ENCODE measurements around the gene SLC47A2. TPM values are rescaled to one million over a fixed set of nuclear protein-coding genes. Genes with fewer than 3 reads are reported as not detected.

SLC47A2 gene
- total and polyA plus RNA-seq, 2 donors from 2014 or later: 46.3 to 61.5 TPM

DNA sequence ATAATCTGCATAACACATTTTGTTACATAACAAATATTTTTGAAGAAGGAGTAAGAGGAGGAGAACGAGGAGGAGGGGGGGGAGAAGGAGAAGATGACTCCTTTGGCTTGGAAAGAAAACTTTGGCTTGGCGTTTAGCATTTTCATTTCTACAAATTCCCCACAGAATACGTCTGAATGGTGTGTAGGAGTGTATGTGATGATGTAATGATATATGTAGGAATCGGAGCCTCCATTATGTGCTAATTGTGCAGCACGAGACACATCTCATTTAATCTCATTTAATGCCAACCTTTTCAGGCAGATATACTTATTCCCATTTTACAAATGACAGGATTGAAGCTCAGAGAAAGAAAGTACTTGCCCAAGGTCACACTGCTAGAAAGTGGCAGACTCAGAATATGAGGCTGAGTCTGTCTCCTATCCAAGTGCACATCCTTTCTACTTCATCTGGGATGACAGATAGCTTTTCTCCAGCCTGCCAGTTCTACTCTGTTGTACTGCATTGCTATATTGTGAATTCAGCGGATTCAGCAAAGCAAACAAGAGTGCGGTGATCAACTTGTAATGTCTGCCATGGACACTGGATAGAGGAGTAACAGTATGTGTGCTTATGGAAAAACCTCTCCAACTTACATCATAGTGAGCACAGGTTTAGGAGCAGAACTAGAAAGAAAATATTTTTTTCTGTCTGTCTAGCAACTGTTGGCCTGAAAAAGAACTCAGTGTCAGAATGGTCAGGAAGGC lies 10.4 kb upstream of the SLC47A2 start:
- TF ChIP-seq CTCF (IDR thresholded peaks at IDR 0.05; ENCODE audit: borderline replicate concordance, extremely low read depth, insufficient read depth): no peak
- Histone ChIP-seq H3K9me3 (ENCODE audit: control insufficient read depth in 2 of 3, insufficient read depth in 1 of 3, low read length in 3 of 3) (no peaks in the 10 kb centered on the region), H3K27me3 (ENCODE audit: control insufficient read depth, insufficient read depth, low read length) (no peaks in the 10 kb centered on the region), H3K36me3 (ENCODE audit: control insufficient read depth in 2 of 3, insufficient read depth in 3 of 3, low read length in 3 of 3) (no peaks in the 10 kb centered on the region), H3K9ac (ENCODE audit: low read length in 3 of 3) (no peak overlapping the region), H3K27ac (ENCODE audit: low read depth in 2 of 2, low read length in 2 of 2) (peak overlapping the region; percentile 85 to 87), H3K4me1 (ENCODE audit: control insufficient read depth in 2 of 3, insufficient read depth in 2 of 3, low read depth in 1 of 3, low read length in 3 of 3) (peaks cover 0 to 26% (median 22%) of the 10 kb centered on the region in 3 donors), H3K4me3 (ENCODE audit: low read length in 3 of 3) (no peak overlapping the region)
- intact Hi-C loops (cut with DNase I): no loop called here
- DNase-seq (no peak), FAIRE-seq (no peak)

DNA sequence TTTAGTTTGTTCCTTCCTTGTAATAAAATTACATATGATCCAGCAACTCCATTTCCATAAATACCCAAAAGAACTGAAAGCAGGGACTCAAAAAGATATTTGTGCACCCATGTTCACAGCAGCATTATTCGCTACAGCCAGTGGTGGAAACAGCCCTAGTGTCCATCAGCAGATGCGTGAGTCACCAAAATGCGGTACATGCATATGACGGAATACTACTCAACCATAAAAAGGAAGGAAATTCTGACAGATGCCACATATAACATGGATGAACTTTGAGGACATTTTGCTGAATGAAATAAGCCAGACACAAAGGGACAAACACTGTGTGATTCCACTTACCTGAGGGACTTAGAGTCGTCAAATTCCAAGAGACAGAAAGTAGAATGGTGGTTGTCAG lies 9.1 kb upstream of the SLC47A2 start:
- FAIRE-seq (no peak), DNase-seq (no peak)
- Histone ChIP-seq H3K36me3 (ENCODE audit: control insufficient read depth in 2 of 3, insufficient read depth in 3 of 3, low read length in 3 of 3) (no peaks in the 10 kb centered on the region), H3K4me1 (ENCODE audit: control insufficient read depth in 2 of 3, insufficient read depth in 2 of 3, low read depth in 1 of 3, low read length in 3 of 3) (peaks cover 0 to 32% (median 30%) of the 10 kb centered on the region in 3 donors), H3K9me3 (ENCODE audit: control insufficient read depth in 2 of 3, insufficient read depth in 1 of 3, low read length in 3 of 3) (no peaks in the 10 kb centered on the region), H3K9ac (ENCODE audit: low read length in 3 of 3) (no peak overlapping the region), H3K4me3 (ENCODE audit: low read length in 3 of 3) (no peak overlapping the region), H3K27ac (ENCODE audit: low read depth in 2 of 2, low read length in 2 of 2) (peak overlapping the region in 1 of 2 donors; percentile 3), H3K27me3 (ENCODE audit: control insufficient read depth, insufficient read depth, low read length) (no peaks in the 10 kb centered on the region)
- no peak for TF ChIP-seq CTCF (IDR thresholded peaks at IDR 0.05; ENCODE audit: borderline replicate concordance, extremely low read depth, insufficient read depth)
- intact Hi-C loops (cut with DNase I): no loop called here

DNA sequence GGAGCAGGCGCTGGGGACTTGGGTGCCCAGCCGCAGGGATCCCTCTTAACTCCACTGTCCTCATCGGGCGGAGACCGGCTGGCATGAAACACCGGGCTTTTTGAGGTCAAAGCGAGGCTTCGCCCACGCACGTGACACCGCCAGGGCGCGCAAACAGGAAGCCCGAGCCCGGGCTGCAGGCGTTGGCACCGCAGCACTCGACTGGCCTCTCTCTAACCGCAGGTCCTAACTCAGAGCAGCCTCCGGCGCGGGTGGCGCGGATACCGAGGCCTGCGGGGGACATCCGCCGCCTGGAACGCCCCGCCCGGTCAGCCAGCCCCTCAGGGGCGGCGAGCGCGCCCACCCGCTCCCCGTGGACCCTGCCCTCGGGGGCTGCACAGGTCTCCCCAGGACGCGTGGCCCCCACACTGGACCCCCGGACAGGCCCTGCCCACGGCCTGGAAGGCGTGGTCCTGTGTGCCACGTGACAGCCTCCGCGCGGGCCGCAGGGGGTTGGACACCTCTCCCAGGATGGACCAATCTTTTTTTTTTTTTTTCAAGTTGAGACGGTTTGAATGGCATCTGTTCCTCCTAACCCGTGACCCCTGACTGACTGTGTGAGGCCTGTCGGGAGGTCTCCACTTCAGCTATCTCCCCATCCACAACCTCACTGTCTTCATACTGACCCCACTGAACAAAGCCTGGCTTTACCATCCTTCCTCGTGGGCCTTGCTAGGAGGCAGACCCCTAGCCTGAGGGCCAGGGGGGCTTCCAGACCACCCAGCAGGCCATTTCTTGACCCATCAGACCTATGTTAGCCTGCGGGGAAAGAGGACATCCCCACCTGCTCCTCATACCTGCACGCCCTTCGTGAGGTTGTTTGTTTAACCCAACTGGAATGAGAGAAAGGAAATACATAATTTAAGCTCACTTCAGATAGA lies 8.4 kb upstream of the SLC47A2 start:
- Histone ChIP-seq H3K4me1 (ENCODE audit: control insufficient read depth in 2 of 3, insufficient read depth in 2 of 3, low read depth in 1 of 3, low read length in 3 of 3) (peaks cover 0 to 39% (median 37%) of the 10 kb centered on the region in 3 donors), H3K9me3 (ENCODE audit: control insufficient read depth in 2 of 3, insufficient read depth in 1 of 3, low read length in 3 of 3) (no peaks in the 10 kb centered on the region), H3K36me3 (ENCODE audit: control insufficient read depth in 2 of 3, insufficient read depth in 3 of 3, low read length in 3 of 3) (no peaks in the 10 kb centered on the region), H3K9ac (ENCODE audit: low read length in 3 of 3) (no peak overlapping the region), H3K4me3 (ENCODE audit: low read length in 3 of 3) (peak overlapping the region in 1 of 3 donors; percentile 25), H3K27ac (ENCODE audit: low read depth in 2 of 2, low read length in 2 of 2) (peak overlapping the region in 1 of 2 donors; percentile 26), H3K27me3 (ENCODE audit: control insufficient read depth, insufficient read depth, low read length) (no peaks in the 10 kb centered on the region)
- TF ChIP-seq CTCF (IDR thresholded peaks at IDR 0.05; ENCODE audit: borderline replicate concordance, extremely low read depth, insufficient read depth): no peak
- peak in 2 of 5 donors; percentile 60 to 87 for DNase-seq
- intact Hi-C loops (cut with DNase I): no loop called here
- FAIRE-seq: no peak
